ENCODE measurements around the gene WFIKKN2. TPM values are rescaled to one million over a fixed set of nuclear protein-coding genes. Genes with fewer than 3 reads are reported as not detected.

WFIKKN2 gene
- total RNA-seq, 4 donors from 2014 or later, result 0.09 to 0.22 (median 0.20) TPM; not detected in 1

GRCh38 chr17:50842506-50843149 is 7.2 kb downstream of the WFIKKN2 start:
- H3K9me3 ChIP-seq, result no peaks in the 10 kb centered on the region
- no peaks in the 10 kb centered on the region for H3K36me3 ChIP-seq
- in situ Hi-C loops (cut with MboI; ENCODE audit: low sequenced_read_pairs in 4 of 4) (loop anchor here (5.0 to 25.0 kb wide), 4 partner anchors 60 to 305 kb away; partner anchors contain the start of genes SPATA20 (in 4 of the 4) and EPN3 (in 1 of the 4)), intact Hi-C loops (cut with DNase I; ENCODE audit: low total_unique reads) (loop anchor here (1.0 kb wide), 2 partner anchors 59 to 295 kb away; partner anchors contain the start of gene SPATA20)
- H3K27me3 ChIP-seq, result no peaks in the 10 kb centered on the region
- no peak for TF ChIP-seq POLR2A (IDR thresholded peaks at IDR 0.05)
- TF ChIP-seq, protein P1, sequence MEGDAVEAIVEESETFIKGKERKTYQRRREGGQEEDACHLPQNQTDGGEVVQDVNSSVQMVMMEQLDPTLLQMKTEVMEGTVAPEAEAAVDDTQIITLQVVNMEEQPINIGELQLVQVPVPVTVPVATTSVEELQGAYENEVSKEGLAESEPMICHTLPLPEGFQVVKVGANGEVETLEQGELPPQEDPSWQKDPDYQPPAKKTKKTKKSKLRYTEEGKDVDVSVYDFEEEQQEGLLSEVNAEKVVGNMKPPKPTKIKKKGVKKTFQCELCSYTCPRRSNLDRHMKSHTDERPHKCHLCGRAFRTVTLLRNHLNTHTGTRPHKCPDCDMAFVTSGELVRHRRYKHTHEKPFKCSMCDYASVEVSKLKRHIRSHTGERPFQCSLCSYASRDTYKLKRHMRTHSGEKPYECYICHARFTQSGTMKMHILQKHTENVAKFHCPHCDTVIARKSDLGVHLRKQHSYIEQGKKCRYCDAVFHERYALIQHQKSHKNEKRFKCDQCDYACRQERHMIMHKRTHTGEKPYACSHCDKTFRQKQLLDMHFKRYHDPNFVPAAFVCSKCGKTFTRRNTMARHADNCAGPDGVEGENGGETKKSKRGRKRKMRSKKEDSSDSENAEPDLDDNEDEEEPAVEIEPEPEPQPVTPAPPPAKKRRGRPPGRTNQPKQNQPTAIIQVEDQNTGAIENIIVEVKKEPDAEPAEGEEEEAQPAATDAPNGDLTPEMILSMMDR (IDR thresholded peaks at IDR 0.05 in 4 of 5, conservative IDR thresholded peaks at IDR 0.05 in 1 of 5), result no peak
- peaks cover 18 to 19% of the 10 kb centered on the region in 2 donors for H3K4me1 ChIP-seq
- no peak overlapping the region for H3K27ac ChIP-seq
- DNase-seq (no peak), ATAC-seq (no peak)
- H3K4me3 ChIP-seq, result no peak overlapping the region

GRCh38 chr17:50843150-50843905 is 7.9 kb downstream of the WFIKKN2 start:
- ATAC-seq (no peak), DNase-seq (no peak)
- intact Hi-C loops (cut with DNase I; ENCODE audit: low total_unique reads) (no loop called here), in situ Hi-C loops (cut with MboI; ENCODE audit: low sequenced_read_pairs in 4 of 4) (loop anchor here (5.0 to 25.0 kb wide), 4 partner anchors 61 to 306 kb away; partner anchors contain the start of genes SPATA20 (in 4 of the 4) and EPN3 (in 1 of the 4))
- Histone ChIP-seq H3K4me1 (peaks cover 18 to 19% of the 10 kb centered on the region in 2 donors), H3K9me3 (no peaks in the 10 kb centered on the region), H3K4me3 (no peak overlapping the region), H3K27ac (no peak overlapping the region), H3K36me3 (no peaks in the 10 kb centered on the region), H3K27me3 (no peaks in the 10 kb centered on the region)
- TF ChIP-seq POLR2A (IDR thresholded peaks at IDR 0.05), result no peak
- TF ChIP-seq, protein P1 (IDR thresholded peaks at IDR 0.05 in 4 of 5, conservative IDR thresholded peaks at IDR 0.05 in 1 of 5), result no peak

DNA sequence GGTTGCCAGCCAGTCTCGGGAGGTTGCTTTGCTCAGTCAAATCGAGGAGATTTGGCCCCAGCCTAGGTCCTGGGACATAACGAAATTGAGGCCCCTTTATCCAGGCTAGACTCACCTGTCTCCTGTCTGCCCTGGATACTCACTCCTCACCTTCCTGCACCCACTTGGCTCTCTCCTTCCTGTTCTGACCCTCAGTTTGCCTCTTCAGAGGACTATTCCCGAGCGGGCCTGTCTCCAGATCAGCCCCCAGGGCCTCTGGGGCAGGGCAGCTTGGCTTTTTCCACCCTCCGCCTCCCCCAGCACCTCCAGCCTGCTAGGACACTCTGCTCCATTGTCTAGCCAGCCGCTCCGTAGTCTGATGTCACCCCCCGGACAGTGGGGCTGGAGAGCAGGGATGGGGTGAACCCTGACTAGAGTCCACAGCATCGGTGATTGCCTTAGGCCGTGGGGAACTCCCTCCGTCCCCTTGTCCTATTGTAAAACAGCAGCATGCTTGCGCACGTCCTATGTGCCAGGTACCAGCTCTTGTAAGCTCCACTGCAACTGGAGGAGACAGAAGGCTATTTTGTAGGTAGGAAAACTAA is 8.8 kb downstream of the WFIKKN2 start:
- intact Hi-C loops (cut with DNase I; ENCODE audit: low total_unique reads), result no loop called here

More for the DNA sequence above, 8.8 kb downstream of the WFIKKN2 start:
- Histone ChIP-seq H3K27ac (peak overlapping the region; percentile 86 to 94 (median 92)), H3K4me3 (no peak overlapping the region), H3K9me3 (no peaks in the 10 kb centered on the region), H3K36me3 (no peaks in the 10 kb centered on the region), H3K4me1 (peaks cover 18 to 19% of the 10 kb centered on the region in 2 donors), H3K27me3 (no peaks in the 10 kb centered on the region)
- in situ Hi-C loops (cut with MboI; ENCODE audit: low sequenced_read_pairs in 4 of 4), result loop anchor here (5.0 to 25.0 kb wide), 4 partner anchors 62 to 307 kb away; partner anchors contain the start of genes SPATA20 (in 4 of the 4) and EPN3 (in 1 of the 4)
- DNase-seq (no peak), ATAC-seq (no peak)
- TF ChIP-seq, protein P1 (IDR thresholded peaks at IDR 0.05 in 4 of 5, conservative IDR thresholded peaks at IDR 0.05 in 1 of 5), result no peak
- no peak for TF ChIP-seq POLR2A (IDR thresholded peaks at IDR 0.05)
